H9 (cell line): Measurements from ENCODE around the gene ZDHHC3. TPM values are rescaled to one million over a fixed set of nuclear protein-coding genes. Genes with fewer than 3 reads are reported as not detected.

Source experiments
- DNase-seq: peaks from one replicate; pipeline ENCODE4 v3.0.0-alpha.2; 2017
- H2AFZ ChIP-seq: one replicate; pipeline ENCODE4 v1.6.1; 2013; ENCODE audit warnings: mild to moderate bottlenecking, low read length, control low read depth, moderate library complexity
- H2AK5ac ChIP-seq: 2 replicates; pipeline ENCODE4 v1.6.1; 2013; ENCODE audit warnings: low read length, control low read depth, mixed read lengths; ENCODE audit not compliant: insufficient read length
- H2BK120ac ChIP-seq: one replicate; pipeline ENCODE4 v1.6.1; 2013; ENCODE audit warnings: low read depth, mild to moderate bottlenecking, low read length, control low read depth, inconsistent platforms; ENCODE audit not compliant: poor library complexity, severe bottlenecking
- H2BK12ac ChIP-seq: 2 replicates; pipeline ENCODE4 v1.6.1; 2013; ENCODE audit warnings: low read length, control low read depth, mixed read lengths, low read depth; ENCODE audit not compliant: insufficient read length
- H2BK15ac ChIP-seq: 2 replicates; pipeline ENCODE4 v1.6.1; 2013; ENCODE audit warnings: low read depth, low read length, control low read depth
- H2BK20ac ChIP-seq: one replicate; pipeline ENCODE4 v1.6.1; 2013; ENCODE audit warnings: low read depth, mild to moderate bottlenecking, low read length, control low read depth, inconsistent platforms; ENCODE audit not compliant: poor library complexity, severe bottlenecking
- H2BK5ac ChIP-seq: 2 replicates; pipeline ENCODE4 v1.6.1; 2013; ENCODE audit warnings: low read length, control low read depth, mixed read lengths; ENCODE audit not compliant: insufficient read length
- H3K14ac ChIP-seq: 2 replicates; pipeline ENCODE4 v1.6.1; 2013; ENCODE audit warnings: low read length, control low read depth; ENCODE audit not compliant: insufficient read depth
- H3K18ac ChIP-seq: 2 replicates; pipeline ENCODE4 v1.6.1; 2013; ENCODE audit warnings: low read depth, mild to moderate bottlenecking, mixed read lengths, low read length, control low read depth; ENCODE audit not compliant: insufficient read length
- H3K23ac ChIP-seq: 2 replicates; pipeline ENCODE4 v1.6.1; 2013; ENCODE audit warnings: low read length, control low read depth, mixed read lengths, low read depth; ENCODE audit not compliant: insufficient read length
- H3K23me2 ChIP-seq: 2 replicates; pipeline ENCODE4 v1.6.1; 2013; ENCODE audit warnings: low read depth, mild to moderate bottlenecking, mixed read lengths, low read length, control low read depth; ENCODE audit not compliant: insufficient read length, poor library complexity, severe bottlenecking
- H3K27ac ChIP-seq: 2 replicates; pipeline ENCODE4 v1.5.1; 2013; ENCODE audit warnings: low read length, control low read depth, mixed read lengths, low read depth; ENCODE audit not compliant: insufficient read length
- H3K27me3 ChIP-seq: 2 replicates; pipeline ENCODE4 v1.6.1; 2013; ENCODE audit warnings: low read length, control low read depth, inconsistent platforms; ENCODE audit not compliant: insufficient read depth
- H3K4ac ChIP-seq: 2 replicates; pipeline ENCODE4 v1.6.1; 2013; ENCODE audit warnings: low read depth, mild to moderate bottlenecking, control low read depth, inconsistent platforms, low read length, moderate library complexity
- H3K4me1 ChIP-seq: 2 replicates; pipeline ENCODE4 v1.6.1; 2013; ENCODE audit warnings: low read length, control low read depth, inconsistent platforms; ENCODE audit not compliant: insufficient read depth
- H3K4me2 ChIP-seq: 2 replicates; pipeline ENCODE4 v1.6.1; 2013; ENCODE audit warnings: low read length, control low read depth, mixed read lengths; ENCODE audit not compliant: insufficient read length, insufficient read depth
- H3K56ac ChIP-seq: 2 replicates; pipeline ENCODE4 v1.6.1; 2013; ENCODE audit warnings: low read depth, mild to moderate bottlenecking, mixed read lengths, low read length, control low read depth; ENCODE audit not compliant: insufficient read length
- H3K79me1 ChIP-seq: 2 replicates; pipeline ENCODE4 v1.6.1; 2013; ENCODE audit warnings: low read depth, mild to moderate bottlenecking, moderate library complexity, low read length, control low read depth, inconsistent platforms; ENCODE audit not compliant: insufficient read depth, poor library complexity, severe bottlenecking
- H3K79me2 ChIP-seq: 2 replicates; pipeline ENCODE4 v1.6.1; 2013; ENCODE audit warnings: low read length, control low read depth, inconsistent platforms; ENCODE audit not compliant: insufficient read depth
- H3K9ac ChIP-seq: 2 replicates; pipeline ENCODE4 v1.6.1; 2013; ENCODE audit warnings: low read length, control low read depth, mixed read lengths; ENCODE audit not compliant: insufficient read length; ENCODE audit errors: extremely low read depth
- H3K9me3 ChIP-seq: one replicate; pipeline ENCODE4 v1.6.1; 2013; ENCODE audit warnings: low read depth, low read length, inconsistent platforms; ENCODE audit not compliant: control insufficient read depth
- H3T11ph ChIP-seq: one replicate; pipeline ENCODE4 v1.6.1; 2013; ENCODE audit warnings: mild to moderate bottlenecking, low read length, control low read depth, inconsistent platforms
- H4K20me1 ChIP-seq: one replicate; pipeline ENCODE4 v1.6.1; 2013; ENCODE audit not compliant: control insufficient read depth, insufficient read length, insufficient read depth
- H4K5ac ChIP-seq: 2 replicates; pipeline ENCODE4 v1.6.1; 2013; ENCODE audit warnings: low read depth, mild to moderate bottlenecking, mixed read lengths, low read length, control low read depth; ENCODE audit not compliant: insufficient read length
- H4K8ac ChIP-seq: replicated peaks from 2 replicates; pipeline ENCODE4 v1.6.1; 2013; ENCODE audit warnings: low read length, control low read depth, mixed read lengths, low read depth; ENCODE audit not compliant: insufficient read length
- H4K91ac ChIP-seq: 2 replicates; pipeline ENCODE4 v1.6.1; 2013; ENCODE audit warnings: low read depth, mild to moderate bottlenecking, moderate library complexity, mixed read lengths, low read length, control low read depth; ENCODE audit not compliant: insufficient read length
- H3K27ac Mint-ChIP-seq, 3 experiments: 2 replicates in 2 of 3; 3 replicates in 1 of 3; pipeline ENCODE4 v1.8.0; 2020 to 2021; ENCODE audit warnings: mixed read lengths in 3 of 3, mild to moderate bottlenecking in 1 of 3, moderate library complexity in 1 of 3
- H3K27me3 Mint-ChIP-seq: 2 replicates; pipeline ENCODE4 v1.8.0; 2021; ENCODE audit warnings: low read depth, mild to moderate bottlenecking, moderate library complexity, mixed read lengths
- H3K36me3 Mint-ChIP-seq, 3 experiments: 2 replicates in 2 of 3; 3 replicates in 1 of 3; pipeline ENCODE4 v1.8.0; 2020 to 2021; ENCODE audit warnings: low read depth in 3 of 3, mixed read lengths in 3 of 3; ENCODE audit not compliant: insufficient read depth in 1 of 3
- H3K4me1 Mint-ChIP-seq, 2 experiments: 2 replicates each; pipeline ENCODE4 v1.8.0; 2020; ENCODE audit warnings: mixed read lengths in 2 of 2
- H3K4me3 Mint-ChIP-seq, 2 experiments: 2 replicates in 1 of 2; 3 replicates in 1 of 2; pipeline ENCODE4 v1.8.0; 2020 to 2021; ENCODE audit warnings: mild to moderate bottlenecking in 2 of 2, mixed read lengths in 2 of 2, moderate library complexity in 1 of 2
- H3K9me3 Mint-ChIP-seq, 2 experiments: 2 replicates in 1 of 2; 3 replicates in 1 of 2; pipeline ENCODE4 v1.8.0; 2020; ENCODE audit warnings: mild to moderate bottlenecking in 2 of 2, mixed read lengths in 2 of 2, moderate library complexity in 1 of 2
- WGBS: extraction: QIAGEN DNeasy Blood & Tissue Kit; methylation state at CpG from one replicate; pipeline ENCODE4 v1.1.7; 2013; ENCODE audit warnings: missing lambda C conversion rate, low lambda C conversion rate, mixed read lengths; ENCODE audit not compliant: insufficient read length; ENCODE audit errors: extremely low coverage; 5-methylcytosine and 5-hydroxymethylcytosine counted together
- total RNA-seq: library from RNA; stranded (reverse); gene quantifications from 2 replicates; pipeline ENCODE4 v1.2.1, GENCODE V29; 2021
- TF ChIP-seq, protein P1 (sequence below): fragments of 200-600 bp; sonication (generic); conservative IDR thresholded peaks from 3 replicates; pipeline ENCODE4 v1.8.0; 2021; ENCODE audit warnings: antibody characterized with exemption, mild to moderate bottlenecking

The ZDHHC3 gene
- total RNA-seq, 1 experiment from 2014 or later: 71.3 TPM

DNA sequence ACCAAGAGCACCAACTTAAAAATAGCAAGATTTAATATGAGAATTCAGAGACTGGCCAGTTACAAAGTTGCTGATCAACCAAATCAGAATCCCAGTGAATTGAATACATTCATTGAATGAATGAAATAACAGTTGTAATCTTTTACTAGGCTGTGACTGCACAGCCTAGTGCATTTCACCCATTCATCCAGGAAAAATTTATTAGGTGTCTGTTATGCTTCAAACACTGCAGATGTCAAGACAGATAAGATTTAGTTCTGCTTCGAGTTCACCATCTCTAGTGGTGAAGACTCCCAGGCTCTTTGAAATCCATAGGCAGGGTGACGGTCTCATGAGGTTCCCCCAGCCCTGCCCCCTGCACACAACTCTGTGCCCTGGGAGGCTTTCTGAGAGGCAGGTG is 72.7 kb downstream of the ZDHHC3 start:
- Histone ChIP-seq H2BK12ac (no peak overlapping the region), H3T11ph (no peak overlapping the region), H3K27ac (no peak overlapping the region), H2AK5ac (no peak overlapping the region), H3K4me1 (no peaks in the 10 kb centered on the region), H3K9ac (no peak overlapping the region), H3K23me2 (no peaks in the 10 kb centered on the region), H2BK15ac (no peak overlapping the region), H3K9me3 (peaks cover 7% of the 10 kb centered on the region), H3K79me2 (no peaks in the 10 kb centered on the region), H3K23ac (no peak overlapping the region), H3K56ac (no peak overlapping the region), H2BK5ac (no peak overlapping the region), H2AFZ (no peak overlapping the region), H3K4ac (no peak overlapping the region), H4K5ac (no peak overlapping the region), H2BK20ac (no peak overlapping the region), H3K4me2 (no peak overlapping the region), H3K18ac (no peak overlapping the region), H3K27me3 (no peaks in the 10 kb centered on the region), H4K91ac (no peak overlapping the region), H3K79me1 (no peaks in the 10 kb centered on the region), H2BK120ac (no peak overlapping the region), H4K8ac (no peak overlapping the region), H4K20me1 (no peaks in the 10 kb centered on the region), H3K14ac (no peak overlapping the region)
- H3K9me3 Mint-ChIP-seq: no peaks in the 10 kb centered on the region
- H3K36me3 Mint-ChIP-seq: no peaks in the 10 kb centered on the region
- TF ChIP-seq, protein P1, sequence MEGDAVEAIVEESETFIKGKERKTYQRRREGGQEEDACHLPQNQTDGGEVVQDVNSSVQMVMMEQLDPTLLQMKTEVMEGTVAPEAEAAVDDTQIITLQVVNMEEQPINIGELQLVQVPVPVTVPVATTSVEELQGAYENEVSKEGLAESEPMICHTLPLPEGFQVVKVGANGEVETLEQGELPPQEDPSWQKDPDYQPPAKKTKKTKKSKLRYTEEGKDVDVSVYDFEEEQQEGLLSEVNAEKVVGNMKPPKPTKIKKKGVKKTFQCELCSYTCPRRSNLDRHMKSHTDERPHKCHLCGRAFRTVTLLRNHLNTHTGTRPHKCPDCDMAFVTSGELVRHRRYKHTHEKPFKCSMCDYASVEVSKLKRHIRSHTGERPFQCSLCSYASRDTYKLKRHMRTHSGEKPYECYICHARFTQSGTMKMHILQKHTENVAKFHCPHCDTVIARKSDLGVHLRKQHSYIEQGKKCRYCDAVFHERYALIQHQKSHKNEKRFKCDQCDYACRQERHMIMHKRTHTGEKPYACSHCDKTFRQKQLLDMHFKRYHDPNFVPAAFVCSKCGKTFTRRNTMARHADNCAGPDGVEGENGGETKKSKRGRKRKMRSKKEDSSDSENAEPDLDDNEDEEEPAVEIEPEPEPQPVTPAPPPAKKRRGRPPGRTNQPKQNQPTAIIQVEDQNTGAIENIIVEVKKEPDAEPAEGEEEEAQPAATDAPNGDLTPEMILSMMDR: no peak
- DNase-seq: no peak
- WGBS: no CpG with 5 or more reads among the region's 2 CpGs
- H3K4me3 Mint-ChIP-seq: no peak overlapping the region
- H3K27me3 Mint-ChIP-seq: peaks cover 8% of the 10 kb centered on the region
- peaks cover 24% of the 10 kb centered on the region in 2 experiments for H3K4me1 Mint-ChIP-seq
- H3K27ac Mint-ChIP-seq: no peak overlapping the region
